Measurements from ENCODE around the gene GPR162.

Gene GPR162

DNA sequence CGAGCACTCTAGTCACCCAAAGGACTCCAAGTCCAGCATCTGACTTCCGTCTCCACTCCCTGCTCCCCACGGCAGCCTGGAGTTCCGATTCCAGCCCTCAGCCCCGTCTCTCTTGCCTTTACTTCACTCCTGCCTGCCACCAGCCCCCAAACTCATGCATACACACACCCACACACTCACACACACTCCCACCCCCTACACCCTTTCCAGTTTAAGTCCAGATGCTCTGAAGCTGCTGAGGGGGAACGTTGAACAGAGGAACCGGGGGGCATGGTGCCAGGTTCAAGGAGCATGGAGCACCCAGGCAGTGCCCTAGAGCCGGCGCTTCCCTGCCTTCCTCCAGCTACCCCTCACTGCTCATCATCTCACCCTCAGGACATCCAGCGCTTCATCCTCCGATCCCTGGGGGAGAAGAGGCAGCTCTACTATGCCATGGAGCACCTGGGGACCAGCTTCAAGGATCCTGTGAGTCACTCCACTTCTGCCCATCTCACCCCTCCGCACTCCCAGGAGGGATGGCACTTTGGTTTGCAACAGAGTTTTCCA is 9.9 kb downstream of the GPR162 start:
- TF ChIP-seq GATA3 (IDR thresholded peaks at IDR 0.05; ENCODE audit: low read depth, low read length): no peak
- no peak for TF ChIP-seq GATA2 (IDR thresholded peaks at IDR 0.05; ENCODE audit: low read depth, low read length)

GRCh38 chr12:6832125-6832524 is 10.5 kb downstream of the GPR162 start:
- no peak for TF ChIP-seq GATA3 (IDR thresholded peaks at IDR 0.05; ENCODE audit: low read depth, low read length)
- no peak for TF ChIP-seq GATA2 (IDR thresholded peaks at IDR 0.05; ENCODE audit: low read depth, low read length)

DNA sequence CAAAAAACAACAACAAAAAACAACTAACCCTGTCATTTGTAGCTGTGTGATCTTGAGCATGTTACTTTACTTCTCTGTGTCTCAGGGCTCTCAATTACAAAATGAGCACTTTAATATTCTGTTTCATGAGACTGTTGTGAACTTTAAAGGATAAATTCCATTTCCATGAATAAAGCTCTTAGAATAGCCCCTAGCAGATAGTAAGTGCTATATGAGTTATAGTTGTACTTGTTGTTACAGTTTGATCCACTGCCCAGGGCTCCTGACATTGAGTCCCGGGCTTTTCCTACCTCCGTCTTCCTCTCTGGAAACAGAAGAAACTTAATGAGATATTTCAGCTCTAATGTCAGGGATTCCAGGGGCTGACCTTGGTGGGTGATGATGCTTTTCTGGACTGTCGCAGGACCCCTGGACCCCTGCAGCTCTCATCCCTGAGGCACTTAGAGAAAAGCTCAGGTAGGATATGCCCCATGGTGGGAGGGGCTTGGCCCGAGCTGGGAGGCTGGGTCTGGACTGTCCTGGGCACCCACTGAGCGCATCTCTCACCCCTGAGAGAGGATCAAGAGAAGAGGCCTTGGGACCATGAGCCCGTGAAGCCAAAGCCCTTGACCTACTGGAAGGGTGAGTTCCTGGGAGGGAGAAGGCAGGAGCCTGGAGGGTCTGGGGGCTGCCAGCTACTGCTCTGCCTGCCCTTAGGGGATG is 11.7 kb downstream of the GPR162 start:
- TF ChIP-seq GATA2 (IDR thresholded peaks at IDR 0.05; ENCODE audit: low read depth, low read length) (no peak), GATA3 (IDR thresholded peaks at IDR 0.05; ENCODE audit: low read depth, low read length) (no peak)

GRCh38 chr12:6834254-6834653 is 12.6 kb downstream of the GPR162 start:
- TF ChIP-seq GATA2 (IDR thresholded peaks at IDR 0.05; ENCODE audit: low read depth, low read length) (no peak), GATA3 (IDR thresholded peaks at IDR 0.05; ENCODE audit: low read depth, low read length) (no peak)

DNA sequence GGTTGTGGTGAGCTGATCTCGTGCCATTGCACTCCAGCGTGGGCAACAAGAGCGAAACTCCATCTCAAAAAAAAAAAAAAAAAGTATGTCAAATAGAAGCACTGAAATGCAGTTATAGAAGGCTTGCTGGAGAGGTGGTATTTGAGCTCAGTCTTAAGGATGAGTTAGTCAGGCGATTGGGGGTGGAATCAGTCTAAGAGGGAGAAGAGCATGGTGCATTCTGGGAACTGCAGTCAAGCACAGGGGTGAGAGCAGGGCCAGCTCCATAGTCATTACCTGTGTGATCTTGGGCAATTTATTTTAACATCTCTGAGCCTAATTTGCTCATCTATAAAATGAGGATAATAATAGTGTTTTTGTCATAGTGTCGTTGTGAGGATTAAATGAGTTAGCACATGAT is 13.3 kb downstream of the GPR162 start:
- no peak for TF ChIP-seq GATA3 (IDR thresholded peaks at IDR 0.05; ENCODE audit: low read depth, low read length)
- no peak for TF ChIP-seq GATA2 (IDR thresholded peaks at IDR 0.05; ENCODE audit: low read depth, low read length)

GRCh38 chr12:6836851-6837250 is 15.2 kb downstream of the GPR162 start:
- no peak for TF ChIP-seq GATA2 (IDR thresholded peaks at IDR 0.05; ENCODE audit: low read depth, low read length)

DNA sequence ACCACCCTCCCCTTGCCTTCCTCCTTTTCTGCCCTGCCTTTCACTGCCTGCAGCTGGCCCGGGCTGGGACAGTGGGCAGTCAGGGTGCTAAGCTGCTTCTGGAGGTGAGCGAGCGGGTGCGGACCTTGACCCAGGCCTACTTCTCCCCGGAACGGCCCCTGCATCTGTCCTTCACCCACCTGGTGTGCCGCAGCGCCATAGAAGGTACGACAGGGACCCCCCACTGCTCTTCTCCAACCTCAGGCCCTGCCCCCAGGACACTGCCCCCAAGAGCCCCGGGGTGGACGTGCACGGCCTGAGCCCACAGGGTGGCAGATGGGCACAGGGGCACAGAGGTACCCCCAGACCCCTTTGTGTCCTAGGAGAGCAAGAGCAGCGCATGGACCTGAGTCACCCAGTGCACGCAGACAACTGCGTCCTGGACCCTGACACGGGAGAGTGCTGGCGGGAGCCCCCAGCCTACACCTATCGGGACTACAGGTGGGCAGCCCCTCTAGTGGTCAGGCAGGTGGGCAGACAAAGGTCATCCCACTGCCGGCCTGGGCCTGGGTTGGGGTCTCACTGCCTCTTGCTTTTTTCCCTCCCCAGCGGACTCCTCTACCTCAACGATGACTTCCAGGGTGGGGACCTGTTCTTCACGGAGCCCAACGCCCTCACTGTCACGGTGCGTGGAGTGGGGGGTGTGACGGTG is 15.9 kb downstream of the GPR162 start:
- TF ChIP-seq GATA3 (IDR thresholded peaks at IDR 0.05; ENCODE audit: low read depth, low read length) (no peak), GATA2 (IDR thresholded peaks at IDR 0.05; ENCODE audit: low read depth, low read length) (no peak)

- TF ChIP-seq GATA3 (IDR thresholded peaks at IDR 0.05; ENCODE audit: low read depth, low read length) (no peak), GATA2 (IDR thresholded peaks at IDR 0.05; ENCODE audit: low read depth, low read length) (no peak)
Observed at GRCh38 chr12:6838854-6839253, 17.2 kb downstream of the GPR162 start.

- TF ChIP-seq GATA2 (IDR thresholded peaks at IDR 0.05; ENCODE audit: low read depth, low read length): no peak
- no peak for TF ChIP-seq GATA3 (IDR thresholded peaks at IDR 0.05; ENCODE audit: low read depth, low read length)
Observed at GRCh38 chr12:6839482-6840201, 18.0 kb downstream of the GPR162 start.

DNA sequence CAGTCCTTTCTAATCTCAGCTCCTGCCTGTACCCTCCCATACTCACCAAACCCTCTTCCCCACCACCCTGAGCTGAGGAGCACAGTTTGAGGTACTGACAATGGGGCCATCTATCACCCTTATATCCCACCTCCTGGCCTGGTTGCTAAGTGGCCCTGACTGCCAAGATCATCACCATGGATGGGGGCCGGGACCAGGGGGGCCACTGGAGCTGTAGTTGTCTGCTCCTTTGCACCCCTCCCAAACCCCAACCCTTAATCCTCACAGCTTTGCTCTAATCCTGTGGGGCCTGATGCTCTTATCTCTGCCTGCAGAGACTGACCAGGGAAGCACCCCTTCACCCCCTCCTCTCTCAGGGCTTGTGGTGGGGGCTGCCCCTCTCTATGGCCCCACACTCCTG is 18.7 kb downstream of the GPR162 start:
- no peak for TF ChIP-seq GATA2 (IDR thresholded peaks at IDR 0.05; ENCODE audit: low read depth, low read length)
- TF ChIP-seq GATA3 (IDR thresholded peaks at IDR 0.05; ENCODE audit: low read depth, low read length): no peak

DNA sequence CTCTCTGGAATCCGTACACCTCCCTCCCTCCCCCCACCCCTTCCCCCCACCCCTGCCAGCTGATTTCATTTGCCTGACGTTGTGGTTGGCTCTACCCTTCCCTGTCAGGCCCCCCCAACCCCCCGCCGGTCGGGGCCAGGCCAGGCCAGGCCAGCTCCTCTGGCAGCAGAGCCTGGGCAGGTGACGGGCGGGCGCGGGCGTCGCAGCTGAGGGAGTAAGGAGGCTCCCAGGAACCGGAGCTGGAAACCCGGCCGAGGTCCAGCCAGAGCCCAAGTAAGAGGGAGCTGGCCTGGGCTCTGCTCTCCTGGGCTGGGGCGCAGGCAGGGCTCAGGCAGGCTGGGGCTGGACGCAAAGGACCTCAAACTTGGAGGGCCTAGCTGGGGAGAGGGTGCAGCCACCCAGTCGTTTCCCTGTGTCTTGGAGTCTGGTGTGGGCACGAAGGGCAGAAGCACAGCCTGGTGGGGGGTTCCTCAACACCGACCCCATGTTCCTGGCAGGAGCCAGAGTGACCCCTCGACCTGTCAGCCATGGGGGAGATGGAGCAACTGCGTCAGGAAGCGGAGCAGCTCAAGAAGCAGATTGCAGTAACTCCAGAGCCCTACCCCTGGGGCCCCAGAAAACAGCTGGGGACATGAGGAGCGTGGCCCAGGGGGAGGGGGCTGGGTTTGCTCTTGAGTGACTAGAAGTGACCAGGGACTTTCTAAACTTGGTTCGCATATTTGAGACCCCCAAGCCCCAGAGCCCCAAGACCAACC is 19.3 kb downstream of the GPR162 start, which contains the start of gene GNB3:
Gene GNB3 (plus strand): TSS at position 165 of the 755 bp plus-strand sequence. CDS start 363 bp downstream, at position 528.
- TF ChIP-seq GATA2 (IDR thresholded peaks at IDR 0.05; ENCODE audit: low read depth, low read length): no peak
- TF ChIP-seq GATA3 (IDR thresholded peaks at IDR 0.05; ENCODE audit: low read depth, low read length): no peak

DNA sequence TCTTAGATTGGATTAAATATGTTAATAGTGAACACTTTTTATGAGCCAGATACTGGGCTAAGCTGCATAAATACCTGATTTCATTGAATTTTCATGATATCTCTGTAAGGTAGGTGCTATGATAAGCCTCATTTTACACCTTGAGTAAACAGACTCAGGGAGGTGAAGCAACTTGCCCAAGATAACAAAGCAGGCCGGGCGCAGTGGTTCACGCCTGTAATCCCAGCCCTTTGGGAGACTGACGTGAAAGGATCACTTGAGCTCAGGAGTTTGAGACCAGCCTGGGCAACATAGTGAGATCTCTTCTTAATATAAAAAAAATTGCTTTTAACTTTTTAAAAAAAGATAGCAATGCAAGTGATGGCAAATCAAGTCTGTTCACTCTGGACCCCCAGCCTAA is 20.5 kb downstream of the GPR162 start:
- no peak for TF ChIP-seq GATA2 (IDR thresholded peaks at IDR 0.05; ENCODE audit: low read depth, low read length)
- TF ChIP-seq GATA3 (IDR thresholded peaks at IDR 0.05; ENCODE audit: low read depth, low read length): no peak

- TF ChIP-seq GATA3 (IDR thresholded peaks at IDR 0.05; ENCODE audit: low read depth, low read length): no peak
- TF ChIP-seq GATA2 (IDR thresholded peaks at IDR 0.05; ENCODE audit: low read depth, low read length): no peak
Observed at GRCh38 chr12:6843118-6843902, 21.7 kb downstream of the GPR162 start.

Data from SH-SY5Y (cell line).